OCI-LY7 (cell line): ENCODE data around the gene CPNE9. TPM values are rescaled to one million over a fixed set of nuclear protein-coding genes. Genes with fewer than 3 reads are reported as not detected.

ENCODE experiments used
- BruUV-seq: library from RNA; stranded (reverse); fragments of 400-500 nt; replicated peaks from 2 replicates; lab custom pipeline; 2021; lab: Mats Ljungman, UMichigan
- CTCF ChIA-PET: fragments of 300-600 bp; sonication (Branson Sonifier 250); formaldehyde crosslinking; loops from one replicate; lab custom pipeline; 2022; ENCODE audit warnings: antibody characterized with exemption; ENCODE audit not compliant: unreplicated experiment; lab: Charles Lee
- POLR2A ChIA-PET: fragments of 300-600 bp; sonication (Branson Sonifier 250); formaldehyde crosslinking; loops from one replicate; lab custom pipeline; 2022; ENCODE audit warnings: antibody characterized with exemption; lab: Charles Lee
- DNase-seq: peaks from one replicate; pipeline ENCODE4 v3.0.0-alpha.2; 2015; ENCODE audit warnings: low spot score
- H2AFZ ChIP-seq: fragments of 200-600 bp; sonication (generic), shearing (Covaris generic); 2 replicates; pipeline ENCODE4 v1.6.1; 2014; ENCODE audit warnings: mild to moderate bottlenecking, antibody characterized with exemption, low read length, moderate library complexity
- H3K27ac ChIP-seq: fragments of 200-600 bp; sonication (generic); 2 replicates; pipeline ENCODE4 v1.5.1; 2014; ENCODE audit warnings: mixed run types, low read depth, mild to moderate bottlenecking, moderate library complexity, low read length, inconsistent platforms; ENCODE audit not compliant: poor library complexity, severe bottlenecking
- H3K36me3 ChIP-seq: fragments of 200-600 bp; sonication (generic); 2 replicates; pipeline ENCODE4 v1.6.1; 2014; ENCODE audit warnings: mild to moderate bottlenecking, antibody characterized with exemption, low read length, moderate library complexity, mixed read lengths; ENCODE audit not compliant: insufficient read depth
- H3K4me1 ChIP-seq: fragments of 200-600 bp; sonication (generic); 2 replicates; pipeline ENCODE4 v1.5.1; 2014; ENCODE audit warnings: mild to moderate bottlenecking, low read length; ENCODE audit not compliant: insufficient read depth, poor library complexity, severe bottlenecking
- H3K4me2 ChIP-seq: fragments of 200-600 bp; sonication (generic); 2 replicates; pipeline ENCODE4 v1.6.1; 2014; ENCODE audit warnings: mild to moderate bottlenecking, low read length
- H3K4me3 ChIP-seq: fragments of 200-600 bp; sonication (generic); 2 replicates; pipeline ENCODE4 v1.5.1; 2014; ENCODE audit warnings: mild to moderate bottlenecking, low read depth, low read length; ENCODE audit not compliant: poor library complexity, severe bottlenecking
- H3K79me2 ChIP-seq: fragments of 200-600 bp; sonication (generic); 2 replicates; pipeline ENCODE4 v1.6.1; 2016; ENCODE audit warnings: low read depth, mild to moderate bottlenecking, low read length, moderate library complexity, mixed read lengths; ENCODE audit not compliant: insufficient read depth
- H3K9me2 ChIP-seq: fragments of 200-600 bp; sonication (generic); 2 replicates; pipeline ENCODE4 v1.6.1; 2016; ENCODE audit warnings: mild to moderate bottlenecking, low read length, mixed read lengths; ENCODE audit not compliant: insufficient read depth
- H3K9me3 ChIP-seq: fragments of 200-600 bp; sonication (generic); 2 replicates; pipeline ENCODE4 v1.6.1; 2014; ENCODE audit warnings: mild to moderate bottlenecking, mixed run types, low read length, mixed read lengths
- H4K20me1 ChIP-seq: fragments of 200-600 bp; sonication (generic); 2 replicates; pipeline ENCODE4 v1.6.1; 2014; ENCODE audit warnings: mild to moderate bottlenecking, antibody characterized with exemption, low read length, moderate library complexity, mixed read lengths; ENCODE audit not compliant: insufficient read depth
- CTCF ChIP-seq: fragments of 200-600 bp; sonication (generic); conservative IDR thresholded peaks from 2 replicates; pipeline ENCODE4 v1.5.1; 2014; ENCODE audit warnings: mild to moderate bottlenecking, antibody characterized with exemption, low read length, moderate library complexity, mixed read lengths
- EZH2phosphoT487 ChIP-seq: fragments of 200-600 bp; sonication (generic); IDR thresholded peaks from 2 replicates; pipeline ENCODE4 v1.6.1; 2018; ENCODE audit warnings: low read depth, borderline replicate concordance, mild to moderate bottlenecking, mixed run types, antibody characterized with exemption, low read length, moderate library complexity, mixed read lengths
- intact Hi-C: fragments of 100-400 bp; cut with micrococcal nuclease; formaldehyde crosslinking; loops from one replicate; pipeline ENCODE4 v1.10.0; 2022; ENCODE audit not compliant: unreplicated experiment
- total RNA-seq, 2 experiments: library from RNA; depleted of rRNA in 1 of 2; stranded (reverse); fragments of >200 nt in 1 of 2; shearing (Covaris generic) in 1 of 2; gene quantifications; 2 replicates each; pipeline ENCODE4 v1.2.3, GENCODE V29; 2014 to 2022

CPNE9 gene
- total RNA-seq, 2 experiments from 2014 or later = not detected

DNA sequence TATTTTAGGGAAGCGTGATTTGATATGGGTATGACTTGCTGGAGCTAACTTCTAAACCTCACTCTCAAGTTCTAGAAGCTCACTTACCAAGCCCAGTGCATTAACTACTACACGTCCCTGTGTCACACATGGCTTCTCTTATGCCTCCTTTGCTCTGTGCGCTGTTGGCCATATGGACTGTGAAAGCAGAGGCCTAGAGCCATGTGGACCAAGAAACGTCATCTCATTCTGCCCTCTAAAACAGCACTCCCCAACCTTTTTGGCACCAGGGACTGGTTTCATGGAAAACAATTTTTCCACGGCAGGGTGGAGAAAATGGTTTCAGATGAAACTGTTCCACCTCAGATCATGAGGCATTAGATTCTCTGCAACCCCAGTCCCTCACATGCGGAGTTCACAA lies 42.7 kb upstream of the CPNE9 start:
- Histone ChIP-seq H3K4me1 (no peaks in the 10 kb centered on the region), H3K4me2 (no peak overlapping the region), H3K4me3 (no peak overlapping the region), H3K27ac (no peak overlapping the region), H3K9me2 (no peaks in the 10 kb centered on the region), H2AFZ (no peak overlapping the region), H3K79me2 (0 out of 2 replicates have a peak, but pooled peaks cover 3% of the 10 kb centered on the region), H3K9me3 (no peaks in the 10 kb centered on the region), H4K20me1 (no peaks in the 10 kb centered on the region), H3K36me3 (peaks cover 93% of the 10 kb centered on the region)
- no peak for TF ChIP-seq EZH2phosphoT487
- no peak for TF ChIP-seq CTCF
- no TSS peak for BruUV-seq
- POLR2A ChIA-PET = interaction anchor here (0.6 to 0.7 kb wide), 2 partner anchors 8 to 13 kb away, joined by 3 read pairs; no protein-coding TSS in a partner anchor
- intact Hi-C loops = no loop called here
- CTCF ChIA-PET = no interaction called here
- DNase-seq = no peak

DNA sequence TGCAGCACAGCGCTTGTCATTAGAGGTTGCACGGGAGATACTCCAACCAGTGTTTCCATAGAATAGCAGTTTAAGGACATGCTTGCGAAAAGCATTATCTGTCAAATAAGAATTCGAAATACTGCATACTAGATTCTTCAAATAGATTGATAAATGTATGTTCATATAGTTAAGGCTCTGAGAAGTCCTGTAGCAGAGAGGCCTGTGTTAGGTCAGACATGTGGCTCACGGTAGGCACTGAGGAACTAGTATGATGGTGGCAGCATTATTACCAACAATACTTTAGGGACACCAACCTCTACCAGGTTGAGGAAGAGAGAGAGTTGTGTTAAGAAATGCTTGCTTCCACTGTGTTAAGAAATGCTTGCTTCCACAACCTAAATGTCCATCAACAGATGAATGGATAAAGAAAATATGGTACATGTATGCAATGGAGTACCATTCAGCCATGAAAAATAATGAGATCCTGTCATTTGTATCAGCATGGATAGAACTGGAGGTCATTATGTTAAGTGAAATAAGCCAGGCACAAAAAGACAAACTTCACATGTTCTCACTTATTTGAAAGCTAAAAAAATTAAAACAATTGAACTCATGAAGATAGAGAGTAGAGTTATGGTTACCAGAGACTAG lies 39.4 kb upstream of the CPNE9 start:
- Histone ChIP-seq H3K4me1 (no peaks in the 10 kb centered on the region), H3K9me3 (no peaks in the 10 kb centered on the region), H3K4me2 (no peak overlapping the region), H3K36me3 (peaks cover 93% of the 10 kb centered on the region), H3K79me2 (no peaks in the 10 kb centered on the region), H2AFZ (no peak overlapping the region), H4K20me1 (no peaks in the 10 kb centered on the region), H3K27ac (no peak overlapping the region), H3K4me3 (no peak overlapping the region), H3K9me2 (no peaks in the 10 kb centered on the region)
- TF ChIP-seq EZH2phosphoT487 (no peak), CTCF (no peak)
- CTCF ChIA-PET = no interaction called here
- intact Hi-C loops = no loop called here
- no TSS peak for BruUV-seq
- DNase-seq = no peak
- POLR2A ChIA-PET = no interaction called here

DNA sequence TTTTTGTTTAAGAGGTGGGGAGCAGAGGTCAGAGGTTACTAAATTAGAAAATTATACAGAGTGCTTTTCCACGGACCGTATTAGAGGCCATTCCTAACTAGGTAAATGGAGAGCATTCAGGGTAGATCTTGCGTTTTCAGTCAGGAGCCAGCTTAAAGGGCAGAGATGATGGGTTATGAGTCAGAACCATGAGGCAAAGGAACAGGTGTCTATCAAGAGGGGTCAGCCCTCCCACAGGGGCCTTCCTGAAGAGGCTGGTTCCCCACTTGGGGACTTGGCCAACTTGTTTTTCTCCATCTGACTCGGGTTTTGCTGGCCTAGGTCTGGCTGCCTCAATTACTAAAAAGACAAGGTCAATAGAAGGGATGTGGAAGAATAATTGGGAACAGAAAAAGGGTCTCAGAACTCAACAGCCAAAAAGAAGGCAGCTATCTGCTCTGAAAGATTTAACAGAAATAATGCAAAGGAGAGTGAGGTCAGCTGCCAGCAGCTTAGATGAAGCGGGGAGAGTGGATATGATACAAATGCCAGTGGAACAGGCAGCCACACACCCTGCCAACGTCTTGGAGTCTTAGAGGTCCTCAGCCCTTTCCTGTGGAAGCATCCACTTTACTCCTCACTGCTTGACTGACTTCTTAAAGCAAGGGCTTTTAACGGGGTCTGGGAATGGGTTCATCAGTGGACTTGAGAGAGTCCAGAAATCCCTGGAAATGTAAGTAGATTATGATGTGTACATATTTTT lies 36.8 kb upstream of the CPNE9 start:
- no peak overlapping the region for H3K4me2 ChIP-seq
- no peak overlapping the region for H2AFZ ChIP-seq
- H3K27ac ChIP-seq = no peak overlapping the region
- no peak for DNase-seq
- H3K4me1 ChIP-seq = no peaks in the 10 kb centered on the region
- intact Hi-C loops = no loop called here
- H3K9me3 ChIP-seq = no peaks in the 10 kb centered on the region
- no peaks in the 10 kb centered on the region for H3K9me2 ChIP-seq
- no peak for TF ChIP-seq CTCF
- no peak for TF ChIP-seq EZH2phosphoT487
- POLR2A ChIA-PET = no interaction called here
- H3K4me3 ChIP-seq = no peak overlapping the region
- H3K36me3 ChIP-seq = peaks cover 95% of the 10 kb centered on the region
- no peaks in the 10 kb centered on the region for H4K20me1 ChIP-seq
- H3K79me2 ChIP-seq = no peaks in the 10 kb centered on the region
- BruUV-seq = no TSS peak
- CTCF ChIA-PET = no interaction called here
